ENCODE results near the gene NAA38.
A peak's percentile ranks its signal among the peaks of the same experiment; 100 is the strongest.
"Not testable (repeated sequence)": the region's sequence is repeated elsewhere in the genome, so short reads cannot be mapped to it uniquely, and the experiment has no call there.

Gene NAA38

DNA sequence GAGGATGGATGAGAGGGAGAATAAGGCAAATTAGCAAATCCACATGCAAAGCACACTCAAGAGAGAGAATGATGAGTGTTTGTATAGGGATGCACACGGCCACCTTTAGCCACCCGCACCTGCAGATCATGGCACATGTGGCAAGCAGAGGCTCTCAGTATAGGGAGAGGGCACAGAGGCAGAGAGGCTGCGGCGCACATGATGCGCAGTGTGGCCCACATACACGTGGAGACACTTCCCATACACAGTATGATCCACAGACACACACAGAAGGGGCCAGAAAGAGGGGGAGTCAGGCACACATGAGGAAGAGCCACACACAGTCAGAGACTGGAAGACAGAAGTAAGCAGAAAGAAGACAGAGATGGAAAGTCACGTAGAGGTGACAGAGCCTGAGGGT is 24.7 kb upstream of the NAA38 start:
- DNase-seq (ENCODE audit: low read depth in 2 of 2) = no peak

DNA sequence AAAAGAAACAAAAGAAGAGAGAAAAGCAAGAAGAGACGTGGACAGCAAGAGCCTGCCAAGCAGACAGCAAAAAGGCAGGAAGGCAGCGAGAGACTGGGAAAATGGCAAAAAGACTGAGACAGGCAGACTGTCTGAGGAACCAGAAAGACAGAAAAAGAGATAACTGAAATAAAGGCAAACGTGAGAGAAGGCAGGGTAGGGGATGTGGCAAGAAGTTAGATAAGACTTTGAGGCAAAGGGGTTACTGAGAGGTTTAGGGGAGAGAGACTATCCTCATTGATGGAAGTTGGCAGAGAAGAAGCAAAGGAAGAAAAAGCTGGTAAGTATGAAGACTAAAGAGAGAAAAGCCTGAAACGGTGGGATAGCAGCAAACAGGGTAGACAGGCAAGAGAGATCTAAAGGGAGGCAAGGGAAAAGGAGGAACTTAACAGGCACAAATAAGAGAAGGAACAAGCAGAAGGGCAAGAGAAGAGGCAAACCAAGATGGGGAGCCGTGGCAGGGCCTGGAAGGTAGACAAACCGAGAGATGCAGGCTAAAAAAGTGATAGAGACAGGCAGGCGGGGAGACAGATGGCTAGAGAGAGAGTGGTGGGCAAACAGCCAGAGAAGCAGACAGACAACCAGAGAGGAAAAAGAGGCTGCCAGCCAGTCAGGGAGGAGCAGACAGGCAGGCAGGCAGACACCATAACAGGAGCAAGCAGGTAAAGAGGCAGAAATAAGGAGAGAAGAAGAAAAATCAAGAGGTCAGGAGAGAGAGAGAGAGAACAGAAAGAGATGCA is 24.1 kb upstream of the NAA38 start:
- no peak for DNase-seq (ENCODE audit: low read depth in 2 of 2)

DNA sequence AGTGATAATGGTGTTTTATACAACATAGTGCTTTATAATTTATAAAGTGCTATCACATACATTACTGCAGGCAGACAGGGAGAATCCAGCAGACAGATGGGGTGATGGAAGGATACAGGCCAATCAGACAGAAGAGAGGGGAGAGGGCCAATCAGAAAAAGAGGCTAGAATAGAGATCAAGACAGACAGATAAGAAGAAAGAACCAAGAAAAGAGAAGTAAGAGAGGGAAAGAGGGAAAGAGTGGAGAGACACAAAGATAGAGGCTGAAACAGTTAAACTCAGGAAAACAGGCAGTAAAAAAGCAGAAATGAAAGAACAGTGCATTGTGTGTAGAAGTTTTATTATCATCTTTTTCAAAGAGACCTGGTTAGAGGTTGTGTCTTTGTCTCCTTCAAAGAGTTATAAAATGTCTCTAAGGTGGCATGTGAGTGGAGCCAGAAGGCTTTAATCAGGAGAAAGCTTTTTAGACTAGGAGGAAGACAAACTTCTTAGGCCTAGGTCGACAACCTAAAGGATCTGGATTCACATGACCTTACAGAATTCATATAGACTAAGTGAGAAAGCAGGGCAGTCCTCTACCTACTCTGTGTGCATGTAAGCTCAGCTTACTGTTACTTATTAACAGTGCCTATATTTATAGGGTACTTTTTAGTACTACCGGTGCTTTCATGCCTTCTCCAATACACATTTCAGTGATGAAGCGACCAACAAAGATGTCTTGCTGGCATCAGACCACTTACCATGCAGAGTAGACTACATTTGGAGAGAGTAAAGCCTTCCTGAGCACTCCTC is 22.9 kb upstream of the NAA38 start:
- no peak for DNase-seq (ENCODE audit: low read depth in 2 of 2)

DNA sequence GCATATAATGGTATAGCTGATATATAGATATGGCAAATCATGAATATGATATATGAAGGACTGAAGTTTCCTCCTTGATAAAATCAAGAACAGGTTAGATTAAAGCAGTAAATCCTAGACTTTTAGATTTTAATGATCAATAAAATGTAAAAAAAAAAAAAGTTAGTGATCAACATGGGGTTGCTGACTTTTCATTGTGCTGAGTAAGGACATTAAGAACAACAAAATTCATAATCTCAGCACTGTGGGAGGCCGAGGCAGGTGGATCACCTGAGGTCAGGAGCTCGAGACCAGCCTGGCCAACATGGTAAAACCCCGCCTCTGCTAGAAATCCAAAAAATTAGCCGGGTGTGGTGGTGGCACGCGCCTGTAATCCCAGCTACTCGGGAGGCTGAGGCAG is 20.9 kb upstream of the NAA38 start:
- no peak for DNase-seq (ENCODE audit: low read depth in 2 of 2)

DNA sequence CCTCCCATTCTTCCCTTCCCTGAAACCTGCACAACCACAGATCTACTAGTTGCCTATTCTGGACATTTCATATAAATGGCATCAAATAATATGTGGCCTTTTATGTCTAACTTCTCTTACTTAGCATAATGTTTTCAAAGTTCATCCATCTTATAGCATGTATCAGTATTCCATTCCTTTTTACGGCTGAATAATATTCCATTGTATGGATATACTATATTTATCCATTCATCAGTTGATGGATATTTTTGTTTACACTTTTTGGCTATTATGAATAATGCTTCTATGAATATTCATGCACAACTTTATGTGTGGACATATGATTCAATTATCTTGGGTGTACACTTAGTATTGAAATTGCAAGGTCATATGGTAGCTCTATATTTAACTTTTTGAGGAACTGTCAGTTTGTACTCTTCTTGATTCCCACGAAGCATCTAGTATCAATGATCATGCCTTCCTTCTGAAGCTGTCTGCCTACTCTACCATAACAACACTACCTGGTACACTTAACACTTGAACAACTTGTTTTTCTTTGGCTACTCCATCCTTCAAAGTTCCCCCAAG is 18.5 kb upstream of the NAA38 start:
- DNase-seq (ENCODE audit: low read depth in 2 of 2) = no peak

DNA sequence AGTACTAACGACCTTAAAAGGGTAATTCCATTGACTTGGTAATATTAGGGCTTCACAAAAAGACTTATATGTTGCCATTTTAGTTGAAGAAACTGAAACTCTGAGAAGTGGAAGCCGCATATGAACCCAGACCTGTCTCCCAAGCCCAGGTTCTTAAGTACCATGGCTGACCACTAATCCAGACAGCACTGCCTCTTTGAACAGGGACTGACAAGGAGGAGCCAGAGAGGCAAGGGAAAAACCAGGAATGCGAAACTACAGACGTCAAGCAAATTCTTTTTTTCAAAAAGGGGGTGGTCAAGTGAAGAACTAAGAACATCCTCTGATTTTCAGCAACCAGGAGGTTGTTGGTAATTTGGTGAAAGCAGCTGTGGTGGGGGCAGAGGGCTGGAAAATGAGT is 15.7 kb upstream of the NAA38 start:
- no peak for DNase-seq (ENCODE audit: low read depth in 2 of 2)

DNA sequence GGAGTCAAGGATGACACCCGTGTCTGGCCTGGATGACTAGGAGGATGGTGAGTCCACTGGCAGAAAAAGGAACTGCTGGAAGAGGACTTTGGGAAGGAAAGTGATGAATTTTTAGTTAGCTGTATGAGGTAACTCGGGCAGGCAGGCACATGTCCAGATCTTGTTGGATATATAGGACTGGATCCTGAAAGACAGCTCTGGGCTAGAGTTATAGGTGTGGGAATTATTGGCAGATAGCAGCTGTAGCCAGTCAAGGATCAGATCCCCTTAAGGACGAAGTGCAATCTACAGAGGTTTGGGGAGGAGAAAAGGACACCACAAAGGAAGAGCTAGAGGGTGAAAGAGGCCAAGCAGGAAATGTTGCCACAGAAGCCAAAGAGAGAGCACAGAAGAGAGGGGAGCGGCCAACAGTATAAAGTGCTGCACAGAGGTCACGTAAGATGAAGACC is 10.5 kb upstream of the NAA38 start:
- no peak for DNase-seq (ENCODE audit: low read depth in 2 of 2)

DNA sequence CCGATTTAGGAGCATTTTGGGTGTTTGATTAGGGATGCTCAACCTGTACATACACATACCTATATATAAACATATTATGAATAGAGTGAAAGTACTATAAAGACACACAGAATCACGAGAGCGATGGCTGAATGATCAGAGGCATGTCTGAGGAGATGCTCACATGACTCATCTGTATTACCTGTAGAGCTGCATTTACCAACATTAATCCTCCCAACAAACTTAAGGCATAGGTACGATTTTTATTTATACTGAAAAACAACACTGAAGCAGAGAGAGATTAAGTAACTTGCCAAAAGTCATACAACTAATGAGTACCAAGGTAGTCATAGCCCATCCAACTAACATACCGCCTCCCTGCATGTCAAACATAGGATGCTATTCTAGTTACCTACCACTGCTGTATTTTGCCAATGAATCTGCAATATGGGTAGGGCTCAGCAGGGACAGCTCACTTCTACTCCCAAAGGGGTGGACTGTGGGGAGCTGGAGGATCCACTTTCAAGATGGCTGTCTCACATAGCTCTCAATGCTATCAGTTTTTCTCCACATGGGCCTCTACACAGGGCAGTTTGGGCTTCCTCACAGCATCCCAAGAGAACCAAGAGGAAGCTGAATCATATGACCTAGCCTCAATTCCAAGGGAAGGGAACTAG is 7.8 kb upstream of the NAA38 start:
- no peak for DNase-seq (ENCODE audit: low read depth in 2 of 2)

DNA sequence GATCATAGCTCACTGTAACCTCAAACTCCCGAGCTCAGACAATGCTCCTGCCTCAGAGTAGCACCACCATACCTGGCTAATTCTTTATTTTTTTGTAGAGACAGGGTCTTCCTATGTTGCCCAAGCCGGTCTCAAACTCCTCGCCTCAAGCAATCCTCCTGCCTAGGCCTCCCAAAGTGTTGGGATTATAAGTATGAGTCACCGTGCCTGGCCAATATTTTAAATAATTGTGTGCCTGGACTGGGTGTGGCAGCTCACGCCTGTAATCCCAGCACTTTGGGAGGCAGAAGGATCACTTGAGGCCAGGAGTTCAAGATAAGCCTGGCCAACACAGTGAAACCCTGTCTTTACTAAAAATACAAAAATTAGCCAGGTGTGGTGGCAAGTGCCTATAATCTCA is 7.0 kb upstream of the NAA38 start:
- DNase-seq (ENCODE audit: low read depth in 2 of 2) = not testable (repeated sequence)

DNA sequence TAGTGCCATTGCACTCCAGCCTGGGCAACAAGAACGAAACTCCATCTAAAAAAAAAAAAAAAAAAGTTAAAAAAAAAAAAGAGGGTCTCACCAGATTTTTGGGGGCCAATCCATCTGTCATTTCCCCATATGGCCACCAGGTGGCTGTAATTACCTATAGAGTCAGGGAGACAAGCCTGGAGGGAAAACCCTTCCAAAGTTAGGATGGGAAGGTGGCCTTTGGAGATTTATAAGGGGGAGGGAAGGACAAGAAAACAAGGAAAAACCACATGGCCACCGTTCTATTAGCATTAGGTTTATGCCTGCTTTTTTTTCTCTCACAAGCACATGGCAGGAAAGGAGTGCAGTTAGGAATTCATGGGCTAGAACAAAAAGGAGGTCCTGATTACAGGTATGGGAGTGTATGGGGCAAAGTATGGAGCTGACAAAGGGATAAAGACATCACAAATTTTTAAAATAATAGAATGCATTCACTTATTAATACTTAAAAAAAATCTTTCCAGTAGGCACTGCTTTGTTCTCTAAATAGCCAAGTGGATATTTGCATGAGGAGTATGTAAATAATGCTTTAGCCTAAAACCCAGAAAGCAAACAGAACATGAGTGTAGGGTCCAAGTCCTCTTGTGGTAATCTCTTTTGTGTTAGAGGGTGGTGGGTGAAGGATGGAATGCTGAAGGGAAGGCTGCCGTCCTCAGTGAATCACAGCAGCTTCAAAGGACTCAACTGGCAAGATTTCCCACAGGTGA is 5.5 kb upstream of the NAA38 start:
- no peak for DNase-seq (ENCODE audit: low read depth in 2 of 2)

DNA sequence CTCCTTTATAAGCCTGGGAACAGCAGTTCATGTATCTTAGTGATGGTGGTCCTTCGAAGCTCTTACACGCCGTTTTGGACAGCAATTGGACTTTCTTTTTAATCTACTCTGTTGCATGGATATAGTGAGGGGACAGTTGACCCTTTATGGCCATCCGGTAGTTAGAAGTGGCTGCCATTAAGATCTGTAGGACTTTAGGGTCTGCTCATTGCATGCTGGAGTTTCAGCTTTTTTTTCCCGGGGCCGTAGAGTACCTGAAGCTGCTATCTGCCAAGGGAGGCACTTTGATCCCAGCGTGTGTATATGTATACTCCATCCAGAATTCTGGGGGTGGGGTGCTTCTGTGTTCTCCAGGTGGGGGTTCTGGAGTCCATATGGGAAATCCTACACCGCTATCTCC is 1.7 kb upstream of the NAA38 start:
- no peak for DNase-seq (ENCODE audit: low read depth in 2 of 2)

DNA sequence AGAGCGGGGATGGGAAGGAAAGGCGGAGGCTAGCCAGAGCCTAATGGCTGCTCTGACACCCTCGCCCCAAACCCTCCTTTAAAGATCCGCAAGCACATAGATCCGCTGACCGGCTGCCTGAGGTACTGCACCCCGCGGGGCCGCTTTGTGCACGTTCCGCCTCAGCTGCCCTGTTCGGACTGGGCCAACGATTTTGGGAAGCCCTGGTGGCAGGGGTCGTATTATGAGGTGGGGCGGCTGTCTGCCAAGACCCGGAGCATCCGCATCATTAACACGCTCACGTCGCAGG is 1.1 kb upstream of the NAA38 start:
- no peak for DNase-seq (ENCODE audit: low read depth in 2 of 2)

DNA sequence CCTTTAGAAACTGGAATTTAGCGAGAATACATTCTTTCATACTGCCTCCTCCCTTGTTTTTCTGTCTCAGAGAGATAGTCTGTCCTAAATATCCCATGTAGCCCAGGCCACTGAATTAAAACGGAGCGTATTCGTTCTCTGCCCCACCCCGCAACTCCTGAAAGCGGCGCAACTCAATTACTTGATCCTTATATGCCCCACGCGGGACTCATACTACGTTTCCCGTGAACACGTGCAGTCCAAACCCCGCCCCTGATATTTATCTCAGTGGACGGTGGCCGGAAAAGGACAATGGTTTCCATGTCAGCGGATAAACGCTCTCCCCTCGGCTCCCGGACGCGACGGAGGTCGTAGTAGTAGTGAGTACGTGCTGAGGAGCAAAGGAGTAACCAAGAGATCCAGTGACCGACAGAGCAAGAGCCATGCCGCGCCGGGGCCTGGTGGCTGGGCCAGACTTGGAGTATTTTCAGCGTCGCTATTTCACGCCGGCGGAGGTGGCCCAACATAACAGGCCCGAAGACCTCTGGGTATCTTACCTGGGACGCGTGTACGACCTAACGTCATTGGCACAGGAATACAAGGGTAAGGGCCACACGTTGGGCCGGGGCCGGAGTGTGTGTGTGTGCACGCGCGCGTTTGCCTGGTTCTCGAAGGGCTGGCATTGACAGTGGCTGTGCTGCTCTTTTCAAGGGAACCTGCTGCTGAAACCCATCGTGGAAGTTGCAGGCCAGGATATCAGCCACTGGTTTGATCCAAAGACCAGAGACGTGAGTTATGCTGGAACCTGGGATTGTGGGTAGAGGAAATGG is 558 bp upstream of the NAA38 start, which contains the start of gene CYB5D1:
Gene CYB5D1 (plus strand): TSS at position 291 of the 809 bp plus-strand sequence. CDS start 132 bp downstream, at position 423.
- peak; percentile 86 to 88 for DNase-seq (ENCODE audit: low read depth in 2 of 2)

DNA sequence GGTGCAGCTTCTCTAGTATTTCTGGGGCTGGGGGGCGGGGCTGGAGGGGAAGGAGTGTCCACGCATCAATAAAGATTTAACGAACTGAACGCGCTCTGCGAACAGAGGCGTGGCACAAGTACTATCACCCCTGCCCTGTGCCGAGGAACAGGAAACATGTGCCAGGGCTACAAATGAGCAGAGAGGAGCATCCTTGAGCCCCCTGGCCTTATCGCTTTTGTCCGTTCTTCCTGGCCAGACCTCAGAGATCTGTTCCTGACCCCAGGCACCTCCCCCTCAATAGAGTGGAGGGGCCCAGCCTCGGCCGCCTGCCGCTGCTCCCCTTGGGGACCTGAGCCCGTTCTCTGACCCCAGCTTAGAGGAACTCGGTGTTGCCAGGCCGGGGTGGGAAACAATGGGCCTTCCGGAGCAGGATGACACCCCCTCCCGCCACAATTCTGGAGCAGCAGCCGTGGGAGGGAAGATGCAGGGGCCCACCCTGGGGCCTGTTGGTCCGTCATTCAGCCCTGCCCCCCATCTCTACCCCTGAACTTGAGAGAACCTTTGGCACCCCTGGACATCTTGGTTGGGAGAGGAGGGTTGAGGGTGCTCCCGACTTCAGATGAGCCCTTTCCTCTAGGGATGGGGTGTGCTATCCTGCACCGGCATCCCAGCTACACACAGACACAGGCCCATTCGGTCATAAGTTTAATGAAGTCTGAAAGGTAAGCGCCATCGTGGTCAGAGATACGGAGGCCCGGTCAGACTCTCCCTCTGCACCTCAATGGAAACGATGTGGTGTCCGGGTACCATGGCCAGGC is 1.1 kb downstream of the NAA38 start:
- no peak for DNase-seq (ENCODE audit: low read depth in 2 of 2)

DNA sequence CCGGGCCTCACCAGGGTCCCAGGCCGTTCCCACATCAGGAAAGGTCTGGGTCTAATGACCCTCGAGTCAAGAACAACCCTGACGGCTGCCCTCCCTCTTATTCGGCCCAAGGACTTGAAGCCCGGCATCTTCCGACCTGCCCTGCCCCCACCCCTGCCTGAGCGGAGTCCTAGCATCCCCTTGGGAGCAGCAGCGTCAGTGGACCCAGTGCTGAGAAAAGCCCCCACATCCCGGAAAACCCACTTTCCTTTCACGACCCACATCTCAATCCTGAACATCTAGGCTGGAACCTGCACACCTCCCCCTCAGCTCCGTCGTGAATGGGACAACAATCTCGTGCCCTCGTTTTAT is 1.7 kb downstream of the NAA38 start:
- DNase-seq (ENCODE audit: low read depth in 2 of 2) = no peak

DNA sequence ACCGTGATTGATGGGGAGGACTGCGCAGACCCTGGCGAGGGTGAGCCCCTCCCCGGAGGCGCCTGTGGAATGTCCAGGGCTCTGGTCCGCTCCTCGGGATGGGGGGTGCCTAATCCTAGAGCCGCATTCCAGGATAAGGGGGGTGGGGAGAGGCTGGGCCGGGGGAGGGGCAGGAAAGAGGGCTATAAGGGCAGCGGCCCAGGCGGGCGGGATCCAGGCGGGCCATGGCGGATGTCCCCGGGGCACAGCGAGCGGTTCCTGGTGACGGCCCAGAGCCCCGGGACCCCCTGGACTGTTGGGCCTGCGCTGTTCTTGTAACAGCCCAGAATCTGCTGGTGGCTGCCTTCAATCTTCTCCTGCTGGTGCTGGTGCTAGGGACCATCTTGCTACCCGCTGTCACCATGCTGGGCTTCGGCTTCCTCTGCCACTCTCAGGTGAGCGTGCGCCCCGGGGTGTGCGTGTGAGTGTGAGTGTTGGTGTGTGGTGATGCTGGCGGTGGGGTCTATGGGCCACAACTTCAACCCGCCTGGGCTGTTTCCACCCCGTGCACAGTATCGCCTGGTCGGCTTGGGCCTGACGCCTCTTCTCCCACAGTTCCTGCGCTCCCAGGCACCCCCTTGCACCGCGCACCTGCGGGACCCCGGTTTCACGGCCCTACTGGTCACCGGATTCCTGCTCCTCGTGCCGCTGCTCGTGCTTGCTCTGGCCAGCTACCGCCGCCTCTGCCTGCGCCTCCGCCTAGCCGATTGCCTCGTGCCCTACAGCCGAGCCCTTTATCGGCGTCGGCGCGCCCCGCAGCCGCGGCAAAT is 2.3 kb downstream of the NAA38 start, which contains the start of gene TMEM88:
Gene TMEM88 (plus strand): TSS at position 216 of the 809 bp plus-strand sequence. CDS start 9 bp downstream, at position 225.
- no peak for DNase-seq (ENCODE audit: low read depth in 2 of 2)

DNA sequence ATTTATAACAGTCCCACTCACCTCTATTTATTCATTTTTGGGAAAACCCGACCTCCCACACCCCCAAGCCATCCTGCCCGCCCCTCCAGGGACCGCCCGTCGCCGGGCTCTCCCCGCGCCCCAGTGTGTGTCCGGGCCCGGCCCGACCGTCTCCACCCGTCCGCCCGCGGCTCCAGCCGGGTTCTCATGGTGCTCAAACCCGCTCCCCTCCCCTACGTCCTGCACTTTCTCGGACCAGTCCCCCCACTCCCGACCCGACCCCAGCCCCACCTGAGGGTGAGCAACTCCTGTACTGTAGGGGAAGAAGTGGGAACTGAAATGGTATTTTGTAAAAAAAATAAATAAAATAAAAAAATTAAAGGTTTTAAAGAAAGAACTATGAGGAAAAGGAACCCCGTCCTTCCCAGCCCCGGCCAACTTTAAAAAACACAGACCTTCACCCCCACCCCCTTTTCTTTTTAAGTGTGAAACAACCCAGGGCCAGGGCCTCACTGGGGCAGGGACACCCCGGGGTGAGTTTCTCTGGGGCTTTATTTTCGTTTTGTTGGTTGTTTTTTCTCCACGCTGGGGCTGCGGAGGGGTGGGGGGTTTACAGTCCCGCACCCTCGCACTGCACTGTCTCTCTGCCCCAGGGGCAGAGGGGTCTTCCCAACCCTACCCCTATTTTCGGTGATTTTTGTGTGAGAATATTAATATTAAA is 3.1 kb downstream of the NAA38 start:
- no peak for DNase-seq (ENCODE audit: low read depth in 2 of 2)

DNA sequence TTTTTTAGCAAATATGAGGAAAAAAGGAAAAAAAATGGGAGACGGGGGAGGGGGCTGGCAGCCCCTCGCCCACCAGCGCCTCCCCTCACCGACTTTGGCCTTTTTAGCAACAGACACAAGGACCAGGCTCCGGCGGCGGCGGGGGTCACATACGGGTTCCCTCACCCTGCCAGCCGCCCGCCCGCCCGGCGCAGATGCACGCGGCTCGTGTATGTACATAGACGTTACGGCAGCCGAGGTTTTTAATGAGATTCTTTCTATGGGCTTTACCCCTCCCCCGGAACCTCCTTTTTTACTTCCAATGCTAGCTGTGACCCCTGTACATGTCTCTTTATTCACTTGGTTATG is 3.7 kb downstream of the NAA38 start:
- DNase-seq (ENCODE audit: low read depth in 2 of 2) = no peak

Data from fibroblast of skin of left quadriceps (primary cell).